GM18907 (cell line): Measurements from ENCODE around the gene TGFB3.

Experiments
- ATAC-seq: cut with Tn5 transposase; IDR thresholded peaks from one replicate; pipeline ENCODE4 v1.9.1; 2021; ENCODE audit warnings: mild to moderate bottlenecking, moderate library complexity; ENCODE audit not compliant: unreplicated experiment

TGFB3 gene

GRCh38 chr14:75909630-75910029 is 72.2 kb downstream of the TGFB3 start:
- ATAC-seq: no peak
